HG03045 (cell line): ENCODE data around the gene DDTL.
"Not testable (repeated sequence)": the region's sequence is repeated elsewhere in the genome, so short reads cannot be mapped to it uniquely, and the experiment has no call there.

Source experiments
- ATAC-seq: cut with Tn5 transposase; IDR thresholded peaks from one replicate; pipeline ENCODE4 v1.9.1; 2021; ENCODE audit warnings: mild to moderate bottlenecking, moderate library complexity; ENCODE audit not compliant: unreplicated experiment

The DDTL gene

GRCh38 chr22:23969071-23969470 lies 2.4 kb downstream of the DDTL start:
- ATAC-seq = no peak

- ATAC-seq = no peak
Measured at GRCh38 chr22:23970201-23970641, 3.5 kb downstream of the DDTL start.

GRCh38 chr22:23970816-23971486 lies 4.3 kb downstream of the DDTL start:
- no peak for ATAC-seq

GRCh38 chr22:23971927-23972326 lies 5.2 kb downstream of the DDTL start:
- ATAC-seq = not testable (repeated sequence)

- peak; percentile 87 for ATAC-seq
Measured at GRCh38 chr22:23974345-23974744, 7.7 kb downstream of the DDTL start, which contains the start of gene DDT. Gene DDT, minus strand, starts transcription at chr22:23974441. Its CDS starts 27 bp downstream, at chr22:23974414.

- peak; percentile 30 for ATAC-seq
Measured at GRCh38 chr22:23974836-23975352, 8.2 kb downstream of the DDTL start.

GRCh38 chr22:23977304-23977703 lies 10.6 kb downstream of the DDTL start:
- ATAC-seq = not testable (repeated sequence)

GRCh38 chr22:23979557-23980240 lies 13.0 kb downstream of the DDTL start, which contains the start of gene GSTT2:
Gene GSTT2, plus strand, starts transcription at chr22:23980134.
- not testable (repeated sequence) for ATAC-seq

GRCh38 chr22:23980567-23980966 lies 13.9 kb downstream of the DDTL start:
- ATAC-seq = not testable (repeated sequence)

- ATAC-seq = no peak
Measured at GRCh38 chr22:23984430-23984829, 17.7 kb downstream of the DDTL start.

- not testable (repeated sequence) for ATAC-seq
Measured at GRCh38 chr22:23986089-23986488, 19.4 kb downstream of the DDTL start.

GRCh38 chr22:23986538-23987178 lies 20.0 kb downstream of the DDTL start:
- ATAC-seq = not testable (repeated sequence)

GRCh38 chr22:23989583-23990244 lies 23.0 kb downstream of the DDTL start:
- not testable (repeated sequence) for ATAC-seq

GRCh38 chr22:23993080-23993479 lies 26.4 kb downstream of the DDTL start:
- ATAC-seq = not testable (repeated sequence)

- ATAC-seq = not testable (repeated sequence)
Measured at GRCh38 chr22:23993581-23994177, 27.0 kb downstream of the DDTL start.

- ATAC-seq = no peak
Measured at GRCh38 chr22:23997092-23997491, 30.4 kb downstream of the DDTL start.

- ATAC-seq = not testable (repeated sequence)
Measured at GRCh38 chr22:23999779-24000178, 33.1 kb downstream of the DDTL start.

GRCh38 chr22:24001314-24001713 lies 34.6 kb downstream of the DDTL start:
- ATAC-seq = no peak

GRCh38 chr22:24002272-24002671 lies 35.6 kb downstream of the DDTL start:
- ATAC-seq = no peak

GRCh38 chr22:24002851-24003250 lies 36.2 kb downstream of the DDTL start:
- no peak for ATAC-seq
